ENCODE results near the gene CHRNA3.

The CHRNA3 gene

DNA sequence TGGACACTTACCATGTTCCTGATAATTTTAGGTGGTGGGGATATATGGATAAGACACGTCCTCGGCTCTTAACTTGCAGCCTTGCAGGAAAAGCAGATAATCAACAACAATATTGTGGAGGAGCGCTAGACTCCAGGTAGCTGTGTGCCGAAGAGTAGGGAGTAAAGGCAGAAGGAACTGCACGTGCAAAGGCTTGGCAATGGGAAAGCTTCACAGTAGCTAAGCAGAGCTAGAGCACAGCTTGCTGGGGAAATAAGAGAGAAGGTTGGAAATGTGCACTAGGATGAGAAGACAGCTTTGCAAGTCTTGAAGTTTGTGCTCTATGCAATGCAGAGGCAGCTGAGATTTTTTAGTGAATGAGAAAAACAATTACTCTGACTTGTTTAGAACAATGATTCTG lies 68.2 kb downstream of the CHRNA3 start:
- in situ Hi-C loops (cut with HindIII; ENCODE audit: low sequenced_read_pairs): no loop called here
- DNase-seq (ENCODE audit: low read depth): no peak

DNA sequence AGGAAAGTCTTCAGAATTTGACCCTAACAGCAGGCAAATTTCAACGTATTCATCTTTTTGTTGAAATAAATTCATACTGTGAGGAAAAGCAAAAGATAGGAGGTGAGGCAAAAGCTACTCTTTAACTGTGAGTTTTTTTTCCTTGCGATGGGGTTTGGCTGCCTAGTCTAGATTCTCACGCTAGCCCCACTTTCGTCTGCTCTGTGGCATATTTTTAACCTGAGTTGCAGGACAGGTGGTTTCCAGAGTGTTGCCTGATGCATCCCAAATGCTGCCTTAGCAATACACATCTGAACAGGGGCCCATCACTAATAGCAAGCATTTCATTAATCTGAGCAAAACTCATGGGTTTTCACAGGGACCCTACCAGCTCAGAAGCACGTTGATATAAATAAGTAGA lies 68.9 kb downstream of the CHRNA3 start:
- no peak for DNase-seq (ENCODE audit: low read depth)
- in situ Hi-C loops (cut with HindIII; ENCODE audit: low sequenced_read_pairs): no loop called here
- H3K4me3 ChIP-seq (ENCODE audit: low read depth, low read length): no peak overlapping the region
- no peak for TF ChIP-seq CTCF (IDR thresholded peaks at IDR 0.05; ENCODE audit: low read depth, low read length, missing control alignments)

More for the DNA sequence above, 68.2 kb downstream of the CHRNA3 start:
- H3K4me3 ChIP-seq (ENCODE audit: low read depth, low read length): no peak overlapping the region
- no peak for TF ChIP-seq CTCF (IDR thresholded peaks at IDR 0.05; ENCODE audit: low read depth, low read length, missing control alignments)

DNA sequence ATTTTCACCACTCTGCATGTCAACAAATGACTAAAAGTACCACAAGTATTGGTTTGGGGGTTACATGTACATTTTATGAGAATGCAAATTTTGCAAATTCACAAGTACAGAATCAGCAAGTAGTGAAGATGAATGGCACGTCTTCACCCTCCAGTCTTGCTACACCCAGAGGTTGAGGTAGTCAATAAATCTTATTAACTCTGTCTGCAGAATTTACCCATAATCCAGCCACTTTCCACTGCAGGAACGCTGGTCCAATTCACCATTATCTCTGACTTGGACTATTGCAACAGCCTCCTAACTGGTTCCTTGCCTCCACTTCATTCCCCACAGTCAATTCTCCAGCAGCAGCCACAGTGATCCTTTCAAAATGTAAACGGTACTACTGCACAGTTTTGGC lies 70.0 kb downstream of the CHRNA3 start:
- DNase-seq (ENCODE audit: low read depth): no peak
- H3K4me3 ChIP-seq (ENCODE audit: low read depth, low read length): no peak overlapping the region
- in situ Hi-C loops (cut with HindIII; ENCODE audit: low sequenced_read_pairs): no loop called here
- no peak for TF ChIP-seq CTCF (IDR thresholded peaks at IDR 0.05; ENCODE audit: low read depth, low read length, missing control alignments)

GRCh38 chr15:78550194-78550593 lies 70.6 kb downstream of the CHRNA3 start:
- TF ChIP-seq CTCF (IDR thresholded peaks at IDR 0.05; ENCODE audit: low read depth, low read length, missing control alignments): no peak
- in situ Hi-C loops (cut with HindIII; ENCODE audit: low sequenced_read_pairs): no loop called here

More at GRCh38 chr15:78550194-78550593, 70.6 kb downstream of the CHRNA3 start:
- H3K4me3 ChIP-seq (ENCODE audit: low read depth, low read length): no peak overlapping the region
- DNase-seq (ENCODE audit: low read depth): no peak

Data from astrocyte of the cerebellum (primary cell).